ENCODE results near the gene YPEL5.
A peak's percentile ranks its signal among the peaks of the same experiment; 100 is the strongest.

Gene YPEL5

GRCh38 chr2:30208453-30208852 is 61.6 kb downstream of the YPEL5 start:
- peak; percentile 66 for DNase-seq

GRCh38 chr2:30209227-30209626 is 62.4 kb downstream of the YPEL5 start:
- DNase-seq: no peak
